Thoracic aorta (tissue), 2 donors: ENCODE data around the gene SLC49A3. TPM values are rescaled to one million over a fixed set of nuclear protein-coding genes. Genes with fewer than 3 reads are reported as not detected.
"Not testable (repeated sequence)": the region's sequence is repeated elsewhere in the genome, so short reads cannot be mapped to it uniquely, and the experiment has no call there.

Experiments
- ATAC-seq: fragments of 150-250 bp; one replicate; pipeline ENCODE4 v1.8.0; 2017; ENCODE audit warnings: low read depth; ENCODE audit not compliant: insufficient number of reproducible peaks, low FRiP score
- DNase-seq: peaks from one replicate; pipeline ENCODE4 v3.0.0-alpha.2; 2020; ENCODE audit warnings: low spot score
- H3K27ac ChIP-seq, 2 donors: fragments of 200-600 bp; sonication (generic); 1 replicate in 1 of 2; 2 replicates in 1 of 2; pipeline ENCODE4 v1.5.1; 2016; ENCODE audit warnings: mild to moderate bottlenecking in 2 of 2, moderate library complexity in 2 of 2
- H3K27me3 ChIP-seq: fragments of 200-600 bp; sonication (generic); replicated peaks from 2 replicates; pipeline ENCODE4 v1.6.0; 2016; ENCODE audit warnings: mild to moderate bottlenecking; ENCODE audit not compliant: insufficient read depth
- H3K36me3 ChIP-seq: fragments of 200-600 bp; sonication (generic); one replicate; pipeline ENCODE4 v1.5.1; 2016
- H3K4me1 ChIP-seq, 2 donors: fragments of 200-600 bp; sonication (generic); 1 replicate in 1 of 2; 2 replicates in 1 of 2; pipeline versions ENCODE4 v1.5.1 to v1.6.0; 2016; ENCODE audit warnings: low read depth in 2 of 2, mild to moderate bottlenecking in 1 of 2; ENCODE audit not compliant: control insufficient read depth in 1 of 2
- H3K4me3 ChIP-seq: fragments of 200-600 bp; sonication (generic); 2 replicates; pipeline ENCODE4 v1.5.1; 2016; ENCODE audit warnings: mild to moderate bottlenecking
- H3K9me3 ChIP-seq: fragments of 200-600 bp; sonication (generic); 2 replicates; pipeline ENCODE4 v1.5.1; 2016
- total RNA-seq, 2 donors: library from RNA; depleted of rRNA; stranded (reverse); fragments of >200 nt; gene quantifications; one replicate each; pipeline versions ENCODE4 v1.1.0 to v1.2.3, GENCODE V29; 2016
- TF ChIP-seq, protein P1 (sequence below): fragments of 200-600 bp; sonication (generic); IDR thresholded peaks from one replicate; pipeline ENCODE4 v1.5.1; 2019; ENCODE audit warnings: antibody characterized with exemption

Gene SLC49A3
- total RNA-seq, 2 donors from 2014 or later: 9.1 to 26.0 TPM

DNA sequence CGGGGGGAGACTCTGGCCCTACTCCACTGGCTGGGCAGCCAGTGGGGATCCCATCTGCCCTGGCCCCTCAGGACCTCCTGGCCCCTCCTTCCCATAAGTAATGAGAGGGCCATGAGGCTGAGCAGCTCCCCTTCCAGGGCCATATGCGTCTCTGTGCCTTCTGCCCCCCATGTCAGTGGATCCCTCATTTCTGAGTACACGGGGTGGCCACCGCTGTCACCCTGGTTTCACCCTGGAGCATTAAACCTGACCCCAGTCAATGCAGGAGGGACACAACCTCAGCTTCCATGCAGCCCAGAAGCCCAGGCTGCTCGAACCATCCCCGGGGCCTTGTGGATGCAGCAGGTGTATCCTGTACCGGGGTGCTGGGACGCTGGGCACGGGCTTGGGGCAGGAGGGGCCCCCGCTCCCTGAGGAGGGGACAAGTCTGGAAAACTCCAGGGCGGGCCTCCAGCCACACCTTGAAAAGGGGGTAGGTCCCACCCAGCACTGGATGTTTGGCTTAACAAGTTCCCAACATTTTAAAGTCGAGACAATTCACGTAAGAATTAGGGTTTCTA is 39.1 kb downstream of the SLC49A3 start:
- H3K27ac ChIP-seq: no peak overlapping the region
- H3K36me3 ChIP-seq: no peaks in the 10 kb centered on the region
- no peak for DNase-seq
- H3K27me3 ChIP-seq: no peaks in the 10 kb centered on the region
- TF ChIP-seq, protein P1, sequence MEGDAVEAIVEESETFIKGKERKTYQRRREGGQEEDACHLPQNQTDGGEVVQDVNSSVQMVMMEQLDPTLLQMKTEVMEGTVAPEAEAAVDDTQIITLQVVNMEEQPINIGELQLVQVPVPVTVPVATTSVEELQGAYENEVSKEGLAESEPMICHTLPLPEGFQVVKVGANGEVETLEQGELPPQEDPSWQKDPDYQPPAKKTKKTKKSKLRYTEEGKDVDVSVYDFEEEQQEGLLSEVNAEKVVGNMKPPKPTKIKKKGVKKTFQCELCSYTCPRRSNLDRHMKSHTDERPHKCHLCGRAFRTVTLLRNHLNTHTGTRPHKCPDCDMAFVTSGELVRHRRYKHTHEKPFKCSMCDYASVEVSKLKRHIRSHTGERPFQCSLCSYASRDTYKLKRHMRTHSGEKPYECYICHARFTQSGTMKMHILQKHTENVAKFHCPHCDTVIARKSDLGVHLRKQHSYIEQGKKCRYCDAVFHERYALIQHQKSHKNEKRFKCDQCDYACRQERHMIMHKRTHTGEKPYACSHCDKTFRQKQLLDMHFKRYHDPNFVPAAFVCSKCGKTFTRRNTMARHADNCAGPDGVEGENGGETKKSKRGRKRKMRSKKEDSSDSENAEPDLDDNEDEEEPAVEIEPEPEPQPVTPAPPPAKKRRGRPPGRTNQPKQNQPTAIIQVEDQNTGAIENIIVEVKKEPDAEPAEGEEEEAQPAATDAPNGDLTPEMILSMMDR: no peak
- ATAC-seq: no peak
- no peaks in the 10 kb centered on the region for H3K4me1 ChIP-seq
- H3K4me3 ChIP-seq: no peak overlapping the region
- no peaks in the 10 kb centered on the region for H3K9me3 ChIP-seq

DNA sequence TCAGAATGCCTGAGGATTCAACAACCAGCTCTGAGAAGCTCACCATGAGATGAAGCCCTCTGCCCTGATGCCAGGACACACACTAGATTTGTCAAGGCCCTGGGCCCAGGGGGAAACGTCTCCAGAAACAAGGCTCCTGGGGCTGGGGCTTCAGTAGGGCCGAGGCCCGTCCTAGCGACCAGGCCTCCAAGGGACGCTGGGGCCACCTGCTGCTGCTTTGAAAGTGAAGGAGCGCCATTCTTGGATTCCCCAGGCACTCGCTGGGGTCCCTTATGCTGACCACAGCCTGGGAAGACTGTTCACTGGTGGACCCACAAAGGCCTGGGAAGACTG is 39.7 kb downstream of the SLC49A3 start:
- Histone ChIP-seq H3K9me3 (no peaks in the 10 kb centered on the region), H3K4me1 (no peaks in the 10 kb centered on the region), H3K27me3 (no peaks in the 10 kb centered on the region), H3K27ac (no peak overlapping the region), H3K4me3 (no peak overlapping the region), H3K36me3 (no peaks in the 10 kb centered on the region)
- TF ChIP-seq, protein P1: no peak
- DNase-seq: no peak
- ATAC-seq: no peak

DNA sequence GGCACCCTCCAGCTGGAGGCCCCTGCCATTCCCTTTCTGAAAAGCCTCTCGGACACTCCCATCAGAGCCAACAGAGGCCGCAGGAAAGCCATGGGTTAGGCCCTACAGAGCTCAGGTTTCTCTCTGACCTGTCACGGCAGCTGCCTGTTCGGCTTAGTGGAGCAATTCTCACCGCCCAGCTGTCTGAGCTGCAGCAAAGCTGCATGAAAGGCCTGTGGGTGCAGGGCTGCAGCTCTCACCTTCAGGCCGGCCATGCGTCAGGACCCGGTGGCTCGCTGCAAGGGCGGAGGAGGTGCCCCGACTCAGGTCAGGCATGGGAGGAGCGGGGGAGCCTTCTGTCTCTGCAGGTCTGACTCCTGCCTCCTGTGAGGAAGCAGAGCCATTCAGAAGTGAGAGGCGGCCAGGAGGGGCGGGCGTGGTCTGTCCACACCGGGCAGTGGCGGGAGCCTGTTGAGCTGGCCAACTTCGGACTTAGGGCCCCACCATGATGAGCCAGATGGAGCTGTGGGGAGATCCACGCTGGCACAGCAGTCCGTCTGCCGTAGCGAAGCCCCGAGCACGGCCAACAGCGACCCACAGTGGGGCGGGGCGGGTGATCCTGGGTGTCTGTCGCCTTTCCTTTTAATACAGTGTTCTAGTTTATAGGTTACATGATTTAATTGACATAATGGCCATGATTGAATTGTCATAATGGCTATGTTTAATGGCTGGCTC is 40.2 kb downstream of the SLC49A3 start:
- no peaks in the 10 kb centered on the region for H3K27me3 ChIP-seq
- H3K27ac ChIP-seq: no peak overlapping the region
- no peaks in the 10 kb centered on the region for H3K9me3 ChIP-seq
- H3K36me3 ChIP-seq: no peaks in the 10 kb centered on the region
- no peaks in the 10 kb centered on the region for H3K4me1 ChIP-seq
- no peak for ATAC-seq
- DNase-seq: no peak
- H3K4me3 ChIP-seq: no peak overlapping the region
- TF ChIP-seq, protein P1: no peak

DNA sequence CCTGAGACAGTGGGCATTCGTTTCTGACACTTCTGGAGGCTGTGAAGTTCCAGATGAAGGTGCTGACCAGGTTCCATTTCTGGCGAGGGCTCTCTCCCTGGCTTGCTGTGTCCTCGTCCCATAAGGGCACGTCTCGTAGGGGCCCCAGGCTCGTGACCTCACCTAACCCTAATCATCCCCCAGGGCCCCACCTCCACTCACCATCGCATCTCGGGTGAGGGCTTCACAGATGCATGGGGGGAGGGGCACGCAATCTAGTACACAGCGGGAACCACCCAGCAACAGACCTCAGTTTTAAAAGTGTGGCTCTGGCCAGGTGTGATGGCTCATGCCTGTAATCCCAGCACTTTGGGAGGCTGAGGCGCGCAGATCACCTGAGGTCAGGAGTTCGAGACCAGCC is 41.5 kb downstream of the SLC49A3 start:
- no peak overlapping the region for H3K4me3 ChIP-seq
- H3K9me3 ChIP-seq: no peaks in the 10 kb centered on the region
- no peaks in the 10 kb centered on the region for H3K4me1 ChIP-seq
- no peak for DNase-seq
- no peak for ATAC-seq
- no peak overlapping the region for H3K27ac ChIP-seq
- no peaks in the 10 kb centered on the region for H3K27me3 ChIP-seq
- TF ChIP-seq, protein P1: no peak
- no peaks in the 10 kb centered on the region for H3K36me3 ChIP-seq

DNA sequence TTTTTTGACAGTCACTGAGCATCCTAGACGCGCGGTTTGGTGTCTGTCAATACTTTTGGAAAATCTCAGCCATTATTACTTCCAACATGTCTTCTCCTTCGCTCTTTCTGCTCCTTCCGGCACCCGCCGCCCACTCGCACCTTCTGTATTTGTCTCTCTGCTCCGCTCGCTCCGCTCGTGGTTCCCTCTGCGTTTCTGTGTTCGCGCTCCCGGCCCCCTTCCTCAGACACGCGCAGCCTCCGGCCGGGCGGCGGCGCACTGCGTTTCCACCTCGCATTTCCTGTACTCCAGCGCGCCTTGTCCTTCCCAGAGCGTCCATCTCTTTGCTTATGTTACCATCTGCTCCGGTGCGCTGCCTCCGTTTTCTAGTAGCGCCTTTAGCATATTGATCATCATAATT is 42.5 kb downstream of the SLC49A3 start:
- no peak overlapping the region for H3K4me3 ChIP-seq
- ATAC-seq: no peak
- no peaks in the 10 kb centered on the region for H3K36me3 ChIP-seq
- H3K27me3 ChIP-seq: no peaks in the 10 kb centered on the region
- H3K4me1 ChIP-seq: no peaks in the 10 kb centered on the region
- H3K9me3 ChIP-seq: peaks cover 8% of the 10 kb centered on the region
- TF ChIP-seq, protein P1: no peak
- no peak for DNase-seq
- H3K27ac ChIP-seq: no peak overlapping the region

DNA sequence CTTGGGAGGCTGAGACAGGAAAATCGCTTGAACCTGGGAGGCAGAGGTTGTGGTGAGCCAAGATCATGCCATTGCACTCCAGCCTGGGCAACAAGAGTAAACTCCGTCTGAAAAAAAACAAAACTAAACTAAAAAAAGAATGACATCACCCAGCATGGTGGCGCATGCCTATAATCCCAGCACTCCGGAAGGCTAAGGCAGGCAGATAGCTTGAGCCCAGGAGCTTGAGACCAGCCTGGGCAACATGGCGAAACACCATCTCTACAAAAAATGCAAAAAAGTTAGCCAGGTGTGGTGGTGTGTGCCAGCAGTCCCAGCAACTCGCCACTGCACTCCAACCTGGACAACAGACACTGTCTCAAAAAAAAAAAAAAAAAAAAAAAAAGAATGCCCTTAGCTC is 46.6 kb downstream of the SLC49A3 start:
- not testable (repeated sequence) for H3K4me3 ChIP-seq, DNase-seq, H3K4me1 ChIP-seq, H3K9me3 ChIP-seq, H3K27ac ChIP-seq, ATAC-seq, H3K27me3 ChIP-seq, H3K36me3 ChIP-seq
